Hematopoietic multipotent progenitor cell treated with erythropoietin and hydrocortisone succinate and interleukin-3 and kit ligand, for 6 days (in vitro differentiated cells): ENCODE measurements around the gene MMRN2.
"Not testable (repeated sequence)": the region's sequence is repeated elsewhere in the genome, so short reads cannot be mapped to it uniquely, and the experiment has no call there.

Source experiments
- DNase-seq: peaks from one replicate; pipeline ENCODE4 v3.0.0-alpha.2; 2015

Gene MMRN2

GRCh38 chr10:86957471-86958115 is at the start of gene MMRN2:
TSS of gene MMRN2 (minus strand) at chr10:86957615. CDS start at chr10:86957541, 74 bp downstream.
- no peak for DNase-seq

DNA sequence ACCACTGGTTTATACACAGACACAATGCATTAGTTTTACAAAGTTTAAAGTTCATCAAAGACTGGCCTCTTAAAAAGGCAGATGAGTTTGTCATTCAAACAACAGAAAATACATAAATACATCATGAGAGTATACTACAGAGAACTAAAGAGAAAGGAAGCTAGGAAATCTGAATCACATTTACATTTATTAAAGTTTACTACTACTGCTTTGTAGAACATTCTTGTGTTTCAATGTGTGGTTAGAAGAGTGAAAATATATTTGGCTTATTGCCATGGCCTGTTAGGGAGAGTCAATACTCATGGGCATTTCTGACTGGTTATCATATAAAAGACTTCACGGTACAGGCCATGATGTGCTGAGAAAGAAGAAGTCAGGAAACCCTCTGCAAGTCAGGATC is 49.7 kb upstream of the MMRN2 start:
- DNase-seq = not testable (repeated sequence)

GRCh38 chr10:87000491-87000890 is 43.1 kb upstream of the MMRN2 start:
- DNase-seq = no peak

DNA sequence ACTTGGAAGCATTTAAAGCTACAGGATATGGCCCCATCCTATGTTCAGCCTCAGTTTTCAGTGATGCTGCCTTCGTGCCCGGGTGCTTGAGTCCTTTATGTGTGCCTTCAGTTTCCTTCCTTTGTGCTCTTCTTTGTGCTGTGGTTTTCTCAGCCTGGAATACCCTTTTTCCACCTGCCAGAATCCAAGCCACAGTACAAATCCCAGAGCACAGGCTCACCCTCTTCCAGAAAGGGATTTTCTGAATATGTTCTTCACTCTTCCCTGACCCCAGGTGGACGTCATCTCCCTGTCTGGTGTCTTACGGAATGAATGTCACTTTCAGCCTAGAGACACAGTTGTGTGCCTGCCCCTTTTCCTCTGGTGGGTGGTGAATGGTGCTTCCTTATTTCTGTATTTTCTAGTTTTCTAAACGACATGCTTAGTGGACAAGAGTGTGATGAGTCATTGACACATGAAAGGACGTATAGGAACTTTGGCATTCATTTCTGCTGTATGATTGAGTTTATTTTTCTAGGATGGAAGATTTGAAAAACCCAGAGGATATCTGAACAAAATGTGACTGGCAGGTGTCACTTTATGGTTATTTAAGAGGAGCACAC is 42.5 kb upstream of the MMRN2 start:
- DNase-seq = not testable (repeated sequence)

GRCh38 chr10:86992929-86993328 is 35.5 kb upstream of the MMRN2 start:
- no peak for DNase-seq

DNA sequence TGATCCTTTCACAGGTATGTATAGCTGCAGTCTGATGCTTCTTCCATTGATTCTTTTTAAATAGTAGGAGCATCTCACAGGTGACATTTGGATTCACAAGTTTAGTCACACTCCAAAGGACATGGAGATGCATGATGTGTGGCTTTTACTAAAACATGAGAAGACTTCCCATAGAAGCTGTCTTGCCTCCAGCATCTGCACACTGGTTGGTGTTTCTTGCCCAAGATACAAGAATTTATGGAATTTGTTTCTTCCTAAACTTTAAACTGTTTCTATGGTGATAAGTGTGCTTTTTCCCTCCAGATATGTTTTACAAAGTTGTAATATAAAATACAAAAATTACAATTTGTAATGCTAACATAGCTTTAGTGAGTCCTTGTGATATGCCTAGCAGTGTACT is 35.0 kb upstream of the MMRN2 start:
- DNase-seq = no peak

DNA sequence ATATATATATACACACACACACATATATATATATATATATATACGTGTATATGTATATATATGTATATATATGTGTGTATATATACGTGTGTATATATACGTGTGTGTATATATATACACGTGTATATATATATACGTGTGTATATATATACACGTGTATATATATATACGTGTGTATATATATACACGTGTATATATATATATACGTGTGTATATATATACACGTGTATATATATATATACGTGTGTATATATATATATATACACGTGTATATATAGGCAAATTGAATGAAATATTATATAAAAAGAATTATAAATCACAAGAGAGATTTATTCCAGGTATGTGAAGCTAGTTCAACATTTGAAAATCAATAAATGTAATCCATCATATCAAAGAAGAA is 33.9 kb upstream of the MMRN2 start:
- not testable (repeated sequence) for DNase-seq

GRCh38 chr10:86988520-86988919 is 31.1 kb upstream of the MMRN2 start:
- DNase-seq = no peak

DNA sequence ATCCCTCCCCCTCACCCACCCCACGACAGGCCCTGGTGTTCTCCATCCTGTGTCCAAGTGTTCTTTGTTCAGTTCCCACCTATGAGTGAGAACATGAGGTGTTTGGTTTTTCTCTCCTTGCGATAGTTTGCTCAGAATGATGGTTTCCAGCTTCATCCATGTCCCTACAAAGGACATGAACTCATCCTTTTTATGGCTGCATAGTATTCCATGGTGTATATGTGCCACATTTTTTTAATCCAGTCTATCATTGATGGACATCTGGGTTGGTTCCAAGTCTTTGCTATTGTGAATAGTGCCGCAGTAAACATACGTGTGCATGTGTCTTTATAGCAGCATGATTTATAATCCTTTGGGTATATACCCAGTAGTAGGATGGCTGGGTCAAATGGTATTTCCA is 27.1 kb upstream of the MMRN2 start:
- not testable (repeated sequence) for DNase-seq

GRCh38 chr10:86981716-86982115 is 24.3 kb upstream of the MMRN2 start:
- no peak for DNase-seq

DNA sequence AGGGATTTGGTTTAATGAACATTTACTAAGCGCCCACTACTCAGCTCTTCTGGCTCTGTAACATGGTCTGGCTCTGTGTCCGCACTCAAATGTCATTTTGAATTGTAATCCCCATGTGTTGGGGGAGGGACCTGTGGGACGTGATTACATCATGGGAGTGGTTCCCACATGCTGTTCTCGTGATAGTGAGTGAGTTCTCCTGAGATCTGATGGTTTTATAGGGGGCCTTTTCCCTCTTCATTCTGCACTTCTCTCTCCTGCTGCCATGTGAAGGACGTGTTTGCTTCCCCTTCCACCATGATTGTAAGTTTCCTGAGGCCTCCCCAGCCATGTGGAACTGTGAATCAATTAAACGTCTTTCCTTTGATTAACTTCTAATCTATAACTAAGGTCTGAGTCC is 23.6 kb upstream of the MMRN2 start:
- not testable (repeated sequence) for DNase-seq

DNA sequence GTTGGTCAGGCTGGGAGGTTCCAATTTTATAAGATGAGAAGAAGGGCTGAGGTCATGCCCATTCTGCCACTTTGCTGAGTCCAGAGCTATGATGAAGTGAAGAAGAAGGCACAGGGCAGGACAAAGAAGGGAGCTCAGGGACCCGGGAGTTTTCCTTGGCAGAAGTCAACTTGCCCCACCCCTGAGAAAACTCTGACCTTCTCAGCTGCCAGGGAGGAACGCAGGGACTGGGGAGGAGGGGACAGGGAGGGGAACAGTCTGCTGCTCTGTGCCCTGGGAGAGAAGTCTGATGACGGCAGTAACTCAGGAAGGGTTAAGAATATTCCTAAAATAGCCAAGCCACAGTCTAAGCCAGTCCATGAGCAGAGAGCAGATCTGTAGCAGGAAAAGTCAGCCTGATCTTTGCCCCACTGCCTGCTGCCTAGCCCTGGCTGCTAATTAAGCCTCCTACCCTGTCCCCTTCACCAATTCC is 22.6 kb upstream of the MMRN2 start:
- DNase-seq = no peak

DNA sequence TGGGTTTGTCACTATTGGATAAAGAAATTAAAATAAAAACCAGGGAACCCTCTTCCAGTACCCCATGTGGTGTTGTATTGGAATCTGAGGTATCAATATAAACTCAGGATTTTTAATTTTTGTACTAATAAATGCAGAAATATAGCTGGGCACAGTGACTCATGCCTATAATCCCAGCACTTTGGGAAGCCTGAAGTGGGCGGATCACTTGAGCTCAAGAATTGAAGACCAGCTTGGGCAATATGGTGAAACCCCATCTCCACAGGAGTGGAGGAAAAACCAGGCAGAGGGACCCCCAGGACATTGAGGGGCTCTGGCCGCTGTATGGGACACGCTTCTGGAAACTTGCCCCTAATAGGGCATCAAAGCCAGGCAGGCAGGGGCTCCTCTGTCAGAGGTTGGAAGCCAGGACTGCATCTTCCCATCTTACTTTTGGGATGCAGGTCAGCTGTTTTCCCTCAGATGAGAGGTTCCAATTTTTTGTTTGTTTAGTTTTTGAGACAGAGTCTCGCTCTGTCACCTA is 21.9 kb upstream of the MMRN2 start:
- no peak for DNase-seq

DNA sequence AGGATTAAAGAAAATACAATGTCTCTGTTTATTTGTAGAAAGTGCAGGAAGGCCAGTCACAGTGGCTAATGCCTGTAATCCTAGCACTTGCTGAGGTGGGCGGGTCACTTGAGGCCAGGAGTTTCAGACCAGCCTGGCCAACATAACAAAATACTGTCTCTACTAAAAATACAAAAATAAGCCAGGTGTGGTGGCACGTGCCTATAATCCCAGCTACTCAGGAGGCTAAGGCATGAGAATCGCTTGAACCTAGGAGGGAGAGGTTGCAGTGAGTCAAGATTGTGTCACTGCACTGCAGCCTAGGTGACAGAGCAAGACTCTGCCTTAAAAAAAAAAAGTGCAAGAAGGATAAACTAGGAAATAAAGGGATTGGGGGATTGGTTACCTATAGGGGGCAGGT is 21.0 kb upstream of the MMRN2 start:
- not testable (repeated sequence) for DNase-seq

DNA sequence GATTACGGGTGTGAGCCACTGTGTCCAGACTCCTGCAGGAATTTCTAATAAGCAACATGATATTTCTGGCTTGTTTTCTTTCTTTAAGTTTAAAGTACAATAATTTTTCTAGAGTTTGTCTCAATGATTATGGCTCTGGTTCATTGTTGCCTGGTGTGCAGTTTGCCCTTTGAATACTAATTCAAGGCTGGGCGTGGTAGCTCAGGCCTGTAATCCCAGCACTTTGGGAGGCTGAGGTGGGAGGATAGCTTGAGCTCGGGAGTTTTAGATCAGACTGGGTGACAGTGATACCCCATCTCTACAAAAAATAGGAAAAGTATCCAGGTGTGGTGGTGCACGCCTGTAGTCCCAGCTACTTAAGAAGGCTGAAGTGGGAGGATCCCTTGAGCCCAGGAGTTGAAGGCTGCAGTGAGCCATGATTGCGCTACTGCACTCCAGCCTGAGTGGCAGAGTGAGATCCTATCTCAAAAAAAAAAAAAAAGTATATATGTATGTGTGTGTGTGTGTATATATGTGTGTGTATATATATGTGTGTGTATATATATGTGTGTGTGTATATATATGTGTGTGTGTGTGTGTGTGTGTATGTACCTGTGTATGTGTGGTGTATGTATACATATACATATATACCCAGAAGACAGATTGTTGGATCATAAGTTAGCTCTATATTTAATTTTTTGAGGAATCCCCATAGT is 19.1 kb upstream of the MMRN2 start:
- no peak for DNase-seq

DNA sequence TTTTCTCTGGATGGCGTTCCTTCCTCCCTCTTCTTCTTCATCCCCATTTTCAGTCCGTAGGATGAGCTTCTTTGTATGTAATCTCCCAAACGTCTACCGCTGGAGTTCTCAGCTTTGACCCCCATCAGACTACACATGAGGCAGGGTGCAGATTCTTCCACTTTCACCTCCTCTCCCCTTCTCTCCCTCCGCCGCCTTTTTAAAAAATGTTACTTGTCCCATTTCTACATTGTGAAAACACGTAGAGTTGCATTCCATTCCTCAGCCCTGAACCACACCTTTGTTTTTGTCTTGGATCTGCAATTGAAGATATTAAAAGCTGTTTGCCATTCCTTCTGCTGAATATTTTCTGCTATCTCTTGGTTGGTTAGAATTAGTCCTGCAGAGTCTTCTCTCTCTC is 17.1 kb upstream of the MMRN2 start:
- DNase-seq = no peak

DNA sequence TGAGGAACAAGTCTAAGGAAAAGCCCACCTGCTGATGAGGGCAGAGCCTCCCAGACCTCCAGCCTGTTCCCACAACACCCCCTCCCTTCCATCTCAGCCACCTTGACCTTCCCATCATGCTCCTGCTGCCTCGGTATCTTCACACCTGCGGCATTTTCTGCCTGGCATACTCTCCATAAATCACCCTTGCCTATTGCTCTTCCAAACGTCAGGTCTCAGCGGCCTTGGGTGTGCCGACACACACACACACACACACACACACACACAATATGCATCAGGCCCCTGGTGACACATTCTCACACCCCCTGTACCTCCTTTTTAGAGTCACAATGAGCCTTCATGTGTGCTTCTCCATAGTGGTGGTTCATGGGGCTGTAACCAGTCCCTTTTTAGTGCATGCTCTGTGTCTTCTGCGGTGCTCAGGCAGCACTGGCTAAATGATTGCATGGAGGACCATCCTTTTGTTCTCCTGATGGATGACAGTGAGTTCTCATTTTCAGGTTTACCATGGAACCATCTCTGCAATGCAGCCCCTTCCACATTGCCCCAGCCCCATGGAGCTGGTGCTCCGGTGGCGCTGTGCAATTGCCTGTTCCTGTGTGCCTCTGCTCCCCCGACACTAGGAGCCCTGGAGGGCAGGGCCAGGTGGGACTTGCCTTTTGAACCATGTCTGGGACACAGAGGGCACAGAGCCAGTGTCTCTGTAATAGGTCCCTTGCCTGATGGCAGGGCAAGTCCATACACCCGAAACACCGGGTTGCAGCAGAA is 15.4 kb upstream of the MMRN2 start:
- no peak for DNase-seq

- DNase-seq = peak; percentile 87
These were observed 14.0 kb upstream of the MMRN2 start for GRCh38 chr10:86971232-86971991.

GRCh38 chr10:86970982-86971231 is 13.5 kb upstream of the MMRN2 start:
- DNase-seq = no peak

- DNase-seq = no peak
These were observed 13.0 kb upstream of the MMRN2 start for GRCh38 chr10:86970162-86970981.

GRCh38 chr10:86969421-86970041 is 12.1 kb upstream of the MMRN2 start:
- DNase-seq = no peak
